ENCODE data around the gene PDS5A.
"Not testable (repeated sequence)": the region's sequence is repeated elsewhere in the genome, so short reads cannot be mapped to it uniquely, and the experiment has no call there.

The PDS5A gene

DNA sequence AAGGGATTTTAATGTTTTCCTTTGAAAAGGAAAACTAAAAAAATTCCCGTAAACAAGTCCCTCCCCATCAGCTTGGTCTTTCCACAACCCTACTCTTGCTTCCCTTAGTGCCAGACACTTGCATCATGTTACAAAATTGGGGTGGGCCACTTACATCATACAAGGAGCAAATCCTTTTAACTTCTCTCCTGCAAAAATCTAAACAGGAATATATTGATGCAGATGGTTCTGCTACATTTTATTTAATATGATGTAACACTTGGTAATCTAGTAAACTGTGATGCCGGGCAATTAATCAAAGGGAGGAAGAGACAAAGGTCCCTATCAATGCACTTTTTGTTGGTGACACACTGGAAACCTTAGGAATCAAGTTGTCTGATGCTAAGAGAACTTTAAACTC, 154.5 kb downstream of the PDS5A start:
- DNase-seq = peak; percentile 76

DNA sequence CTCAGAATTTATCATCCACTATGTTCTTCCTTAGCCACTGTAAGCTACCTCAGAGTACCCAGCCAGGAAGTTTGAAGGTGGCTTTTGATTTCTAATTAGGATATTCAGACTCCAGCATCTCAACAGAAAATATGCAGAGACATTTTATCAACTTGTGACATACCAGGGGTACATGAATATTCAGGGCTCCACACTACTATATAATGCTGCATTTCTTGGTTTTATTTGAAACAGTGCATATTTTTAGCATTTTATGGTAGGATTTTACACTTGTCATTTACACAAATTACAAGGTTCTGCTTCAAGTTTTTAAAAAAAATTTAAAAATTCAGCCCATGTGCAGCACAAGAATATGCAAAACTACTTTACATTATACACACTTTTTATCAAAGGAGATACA, 155.0 kb downstream of the PDS5A start:
- no peak for DNase-seq

DNA sequence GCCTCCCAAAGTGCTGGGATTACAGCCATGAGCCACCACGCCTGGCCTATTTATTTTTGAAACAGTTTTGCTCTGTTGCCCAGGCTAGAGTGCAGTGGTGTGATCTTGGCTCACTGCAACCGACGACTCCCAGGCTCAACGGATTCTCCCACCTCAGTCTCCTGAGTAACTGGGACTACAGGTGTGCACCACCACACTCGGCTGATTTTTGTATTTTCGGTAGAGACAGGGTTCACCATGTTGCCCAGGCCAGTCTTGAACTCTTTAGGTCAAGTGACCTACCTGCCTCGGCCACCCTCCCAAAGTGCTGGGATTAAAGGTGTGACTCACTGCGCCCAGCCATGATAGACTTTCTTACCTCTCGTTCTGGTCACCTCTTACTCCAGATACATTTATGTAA, 155.8 kb downstream of the PDS5A start:
- no peak for DNase-seq

DNA sequence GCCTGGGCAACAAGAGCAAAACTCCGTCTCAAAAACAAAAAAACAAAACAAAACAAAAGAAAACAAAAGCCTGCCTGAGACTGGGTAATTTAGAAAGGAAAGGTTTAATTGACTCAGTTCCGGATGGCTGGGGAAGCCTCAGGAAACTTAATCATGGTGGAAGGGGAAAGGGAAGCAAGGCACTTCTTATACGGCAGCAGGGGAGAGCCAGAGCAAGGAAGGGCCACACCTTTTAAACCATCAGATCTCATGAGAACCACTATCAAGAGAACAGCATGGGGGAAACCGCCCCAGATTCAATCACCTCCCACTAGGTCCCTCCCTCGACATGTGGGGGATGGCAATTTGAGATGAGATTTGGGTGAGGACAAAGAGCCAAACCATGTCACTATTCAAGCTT, 157.5 kb downstream of the PDS5A start:
- no peak for DNase-seq

DNA sequence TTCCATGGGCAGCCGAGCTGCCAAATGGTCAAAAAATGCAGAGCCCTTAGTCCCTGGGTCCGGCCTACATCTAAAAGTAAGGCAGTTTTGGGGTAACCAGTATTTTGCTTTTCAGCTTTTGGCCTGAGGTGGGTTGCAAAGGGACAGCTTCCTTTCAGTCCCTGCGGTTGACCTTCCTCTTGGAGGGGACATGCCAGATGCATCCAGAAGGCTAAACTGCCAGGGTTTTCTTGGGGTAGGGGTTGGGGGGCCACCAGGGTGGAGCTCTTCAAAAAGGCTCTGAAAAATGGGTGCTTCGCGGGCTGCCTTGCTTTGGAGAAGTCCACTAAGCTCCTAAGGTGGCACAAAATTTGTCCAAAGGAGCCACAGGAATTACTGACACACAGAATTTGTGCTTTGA, 159.1 kb downstream of the PDS5A start:
- no peak for DNase-seq

DNA sequence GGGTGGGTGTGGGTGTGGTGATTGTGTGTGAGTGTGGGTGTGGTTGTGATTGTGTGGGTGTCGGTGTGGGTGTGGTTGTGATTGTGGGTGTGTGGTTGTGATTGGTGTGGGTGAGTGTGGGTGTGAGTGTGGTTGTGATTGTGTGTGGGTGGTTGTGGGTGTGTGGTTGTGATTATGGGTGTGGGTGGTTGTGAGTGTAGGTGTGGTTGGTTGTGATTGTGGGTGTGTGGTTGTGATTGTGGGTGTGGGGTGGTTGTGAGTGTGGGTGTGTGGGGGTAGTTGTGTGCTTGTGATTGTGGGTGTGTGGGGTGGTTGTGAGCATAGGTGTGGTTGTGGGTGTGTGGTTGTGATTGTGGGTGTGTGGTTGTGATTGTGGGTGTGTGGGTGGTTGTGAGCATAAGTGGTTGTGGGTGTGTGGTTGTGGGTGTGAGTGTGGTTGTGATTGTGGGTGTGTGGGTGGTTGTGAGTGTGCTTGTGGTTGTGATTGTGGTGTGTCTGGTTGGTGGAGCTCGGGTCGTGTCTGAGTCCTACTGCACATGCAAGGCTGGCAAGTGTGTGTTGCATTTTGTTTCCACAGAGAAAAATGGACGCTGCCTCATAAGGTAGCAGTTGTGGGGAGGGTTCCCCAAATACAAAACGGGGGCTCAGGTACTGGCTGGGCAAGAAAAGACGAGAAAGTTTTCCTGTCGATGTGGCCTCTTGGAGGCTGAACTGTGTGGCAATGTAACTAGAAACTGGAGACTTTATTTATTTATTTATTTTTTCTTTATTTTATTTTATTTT, 163.1 kb downstream of the PDS5A start:
- peak; percentile 19 for DNase-seq

DNA sequence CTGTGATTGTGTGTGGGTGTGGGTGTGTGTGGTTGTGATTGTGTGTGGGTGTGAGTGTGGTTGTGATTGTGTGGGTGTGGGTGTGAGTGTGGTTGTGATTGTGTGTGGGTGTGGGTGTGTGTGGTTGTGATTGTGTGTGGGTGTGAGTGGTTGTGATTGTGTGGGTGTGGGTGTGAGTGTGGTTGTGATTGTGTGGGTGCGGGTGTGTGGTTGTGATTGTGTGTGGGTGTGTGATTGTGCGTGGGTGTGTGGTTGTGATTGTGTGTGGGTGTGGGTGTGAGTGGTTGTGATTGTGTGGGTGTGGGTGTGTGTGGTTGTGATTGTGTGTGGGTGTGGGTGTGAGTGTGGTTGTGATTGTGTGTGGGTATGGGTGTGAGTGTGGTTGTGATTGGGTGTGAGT, 163.9 kb downstream of the PDS5A start:
- DNase-seq = not testable (repeated sequence)

DNA sequence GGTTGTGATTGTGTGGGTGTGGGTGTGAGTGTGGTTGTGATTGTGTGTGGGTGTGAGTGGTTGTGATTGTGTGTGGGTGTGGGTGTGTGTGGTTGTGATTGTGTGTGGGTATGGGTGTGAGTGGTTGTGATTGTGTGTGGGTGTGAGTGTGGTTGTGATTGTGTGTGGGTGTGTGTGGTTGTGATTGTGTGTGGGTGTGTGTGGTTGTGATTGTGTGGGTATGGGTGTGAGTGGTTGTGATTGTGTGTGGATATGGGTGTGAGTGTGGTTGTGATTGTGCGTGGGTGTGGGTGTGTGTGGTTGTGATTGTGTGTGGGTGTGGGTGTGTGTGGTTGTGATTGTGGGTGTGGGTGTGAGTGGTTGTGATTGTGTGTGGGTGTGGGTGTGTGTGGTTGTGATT, 164.7 kb downstream of the PDS5A start:
- DNase-seq = not testable (repeated sequence)

DNA sequence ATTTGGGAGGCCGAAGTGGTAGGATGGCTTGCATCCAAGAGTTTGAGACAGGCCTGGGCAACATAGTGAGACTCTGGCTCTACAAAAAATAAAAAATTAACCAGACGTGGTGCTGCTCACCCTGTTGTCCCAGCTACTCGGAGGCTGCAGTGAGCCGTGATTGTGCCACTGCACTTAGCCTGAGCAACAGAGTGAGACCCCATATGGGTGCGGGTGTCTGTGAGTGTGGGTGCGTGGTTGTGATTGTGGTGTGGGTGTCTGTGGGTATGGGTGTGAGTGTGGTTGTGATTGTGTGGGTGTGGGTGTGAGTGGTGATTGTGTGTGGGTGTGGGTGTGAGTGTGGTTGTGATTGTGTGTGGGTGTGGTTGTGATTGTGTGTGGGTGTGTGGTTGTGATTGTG, 165.2 kb downstream of the PDS5A start:
- DNase-seq = no peak

DNA sequence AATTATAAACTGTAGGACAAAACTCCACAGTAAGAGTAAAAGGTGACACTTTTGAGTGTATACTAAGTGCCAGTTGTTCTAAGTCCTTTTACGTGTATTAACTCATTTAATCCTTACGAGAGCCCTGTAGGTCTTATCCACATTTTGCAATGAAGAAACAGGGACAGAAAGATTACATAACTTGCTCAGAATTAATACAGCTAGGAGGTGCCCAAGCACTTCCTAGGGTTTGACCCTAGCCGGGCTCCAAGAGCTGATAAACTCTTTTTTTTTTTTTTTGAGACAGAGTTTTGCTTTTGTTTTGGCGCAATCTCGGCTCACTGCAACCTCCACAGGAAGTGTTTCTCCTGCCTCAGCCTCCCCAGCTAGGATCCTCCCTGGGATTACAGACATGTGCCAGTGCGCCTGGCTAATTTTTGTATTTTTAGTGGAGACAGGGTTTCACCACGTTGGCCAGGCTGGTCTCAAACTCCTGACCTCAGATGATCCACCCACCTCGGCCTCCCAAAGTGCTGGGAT, 169.4 kb downstream of the PDS5A start:
- no peak for DNase-seq

DNA sequence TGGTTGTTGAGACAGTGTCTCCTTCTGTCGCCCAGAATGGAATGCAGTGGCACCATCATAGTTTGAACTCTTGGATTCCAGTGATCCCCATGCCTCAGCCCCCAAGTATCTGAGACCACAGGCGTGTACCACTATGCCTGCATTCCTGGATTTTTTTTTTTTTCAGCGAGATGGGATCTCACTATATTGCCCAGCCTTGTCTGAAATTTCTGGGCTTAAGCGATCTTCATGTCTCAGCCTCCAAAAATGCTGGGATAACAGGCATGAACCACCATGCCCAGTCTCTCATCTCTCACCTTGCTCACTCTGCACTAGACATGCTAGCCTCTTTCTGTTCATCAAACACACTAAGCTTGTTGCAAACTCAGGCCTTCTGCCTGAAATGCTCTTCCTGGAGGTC, 175.7 kb downstream of the PDS5A start:
- DNase-seq = peak; percentile 11

DNA sequence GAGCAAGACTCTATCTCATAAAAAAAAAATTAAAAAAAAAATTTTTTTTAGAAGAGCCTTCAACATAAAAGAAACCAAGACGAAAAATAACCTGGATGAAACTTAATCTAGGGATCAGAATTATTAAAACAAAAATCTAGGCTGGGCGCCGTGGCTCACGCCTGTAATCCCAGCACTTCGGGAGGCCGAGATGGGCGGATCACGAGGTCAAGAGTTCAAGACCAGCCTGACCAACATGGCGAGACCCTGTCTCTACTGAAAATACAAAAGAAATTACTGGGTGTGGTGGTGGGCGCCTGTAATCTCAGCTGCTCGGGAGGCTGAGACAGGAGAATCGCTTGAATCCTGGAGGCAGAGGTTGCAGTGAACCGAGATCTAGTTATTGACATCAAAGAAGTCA, 184.7 kb downstream of the PDS5A start:
- DNase-seq = not testable (repeated sequence)

DNA sequence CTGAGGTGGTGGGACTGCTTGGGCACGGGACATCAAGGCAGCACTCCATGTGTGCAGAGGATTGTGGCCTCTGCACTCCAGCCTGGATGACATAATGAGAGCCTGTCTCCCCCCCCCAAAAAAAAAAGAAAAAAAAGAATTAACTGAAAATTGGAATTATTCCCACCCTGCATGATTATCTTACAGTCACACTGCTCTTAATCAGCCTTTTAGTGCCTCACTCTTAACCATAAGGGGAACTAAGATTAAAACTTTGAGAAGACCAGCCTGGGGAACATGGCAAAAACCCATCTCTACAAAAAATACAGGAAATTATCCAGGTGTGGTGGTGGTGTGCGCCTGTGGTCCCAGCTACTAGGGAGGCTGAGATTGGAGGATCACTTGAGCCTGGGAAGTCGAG, 185.2 kb downstream of the PDS5A start:
- no peak for DNase-seq

DNA sequence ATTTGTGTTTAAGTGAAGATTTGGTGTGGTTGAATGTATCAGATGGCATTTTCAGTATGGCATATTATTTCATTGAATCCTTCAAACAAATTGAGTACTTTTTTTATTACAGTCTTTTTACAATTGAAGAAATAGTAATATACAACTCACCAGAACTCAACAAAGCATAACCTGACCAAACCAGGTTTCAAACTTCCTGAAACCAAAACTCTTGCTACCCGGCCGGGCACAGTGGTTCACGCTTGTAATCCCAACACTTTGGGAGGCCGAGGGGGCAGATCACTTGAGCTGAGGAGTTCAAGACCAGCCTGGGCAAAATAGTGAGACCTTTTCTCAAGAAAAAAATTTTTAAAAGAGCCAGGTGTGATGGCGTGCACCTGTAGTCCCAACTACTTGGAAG, 185.6 kb downstream of the PDS5A start:
- no peak for DNase-seq

DNA sequence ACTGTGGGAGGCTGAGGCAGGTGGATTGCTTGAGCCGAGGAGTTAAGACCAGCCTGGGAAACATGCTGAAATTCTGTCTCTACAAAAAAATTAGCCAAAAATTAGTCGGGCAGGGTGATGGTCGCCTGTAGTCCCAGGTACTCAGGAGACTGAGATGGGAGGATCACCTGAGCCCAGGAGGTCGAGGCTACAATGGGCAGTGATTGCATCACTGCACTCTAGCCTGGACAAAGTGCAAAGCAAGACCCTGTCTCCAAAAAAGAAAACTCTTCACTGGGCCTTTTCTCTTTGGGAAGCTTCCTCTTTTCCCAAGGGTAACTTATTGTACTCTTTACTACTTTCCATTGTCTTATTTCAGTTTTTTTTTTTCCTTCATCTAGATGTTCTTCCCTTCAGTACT, 190.9 kb downstream of the PDS5A start:
- no peak for DNase-seq

DNA sequence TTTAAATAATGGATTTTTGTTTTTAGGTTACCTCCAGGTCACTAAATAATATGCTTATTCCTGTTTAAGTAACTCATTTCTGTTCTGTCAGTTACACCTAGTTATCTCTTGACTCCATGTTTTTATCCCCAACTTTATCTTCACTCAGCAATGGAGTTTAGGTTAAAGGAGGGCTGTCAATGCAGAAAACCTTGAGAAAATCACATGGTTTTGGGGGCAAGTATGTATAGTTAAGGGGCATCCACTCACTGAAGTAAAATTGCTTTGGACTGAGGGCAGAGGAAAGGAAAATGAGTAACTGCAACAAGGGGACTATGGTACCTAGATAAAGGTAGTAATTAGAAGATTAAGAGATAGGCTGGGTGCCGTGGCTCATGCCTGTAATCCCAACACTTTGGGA, 192.6 kb downstream of the PDS5A start:
- DNase-seq = no peak

DNA sequence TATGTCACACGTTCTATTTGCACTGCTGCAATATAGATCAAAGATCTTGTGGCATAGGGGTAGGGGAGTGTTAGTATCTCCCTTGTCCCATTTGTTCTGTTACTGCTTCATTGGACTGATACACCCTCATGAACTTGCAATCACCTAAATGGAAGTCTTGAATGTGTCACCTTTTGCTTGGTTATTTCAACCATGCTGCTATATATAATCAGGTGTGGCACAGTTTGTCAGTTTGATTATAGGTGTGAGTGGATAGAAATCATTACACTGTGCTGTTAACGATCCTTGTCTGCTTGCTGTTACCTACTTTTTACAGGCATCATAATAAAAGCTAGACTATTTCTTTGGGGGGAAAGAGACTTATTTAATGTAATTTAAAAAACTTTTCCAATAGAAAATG, 195.7 kb downstream of the PDS5A start:
- not testable (repeated sequence) for DNase-seq

Data from fibroblast of upper back skin (primary cell).